GM19351 (cell line): ENCODE results near the gene CDC42EP4.
"Not testable (repeated sequence)": the region's sequence is repeated elsewhere in the genome, so short reads cannot be mapped to it uniquely, and the experiment has no call there.

Source experiments
- ATAC-seq: cut with Tn5 transposase; IDR thresholded peaks from one replicate; pipeline ENCODE4 v1.9.1; 2021; ENCODE audit warnings: mild to moderate bottlenecking, moderate library complexity; ENCODE audit not compliant: unreplicated experiment

CDC42EP4 gene

GRCh38 chr17:73323409-73324159 lies 11.8 kb upstream of the CDC42EP4 start:
- no peak for ATAC-seq

- no peak for ATAC-seq
Measured at GRCh38 chr17:73320601-73321264, 8.9 kb upstream of the CDC42EP4 start.

GRCh38 chr17:73319766-73320165 lies 8.0 kb upstream of the CDC42EP4 start:
- ATAC-seq, result no peak

GRCh38 chr17:73318836-73319235 lies 7.0 kb upstream of the CDC42EP4 start:
- no peak for ATAC-seq

GRCh38 chr17:73318427-73318813 lies 6.6 kb upstream of the CDC42EP4 start:
- no peak for ATAC-seq

- ATAC-seq, result peak; percentile 29
Measured at GRCh38 chr17:73317513-73318426, 6.0 kb upstream of the CDC42EP4 start.

- peak; percentile 63 for ATAC-seq
Measured at GRCh38 chr17:73316919-73317505, 5.2 kb upstream of the CDC42EP4 start.

- no peak for ATAC-seq
Measured at GRCh38 chr17:73315471-73315870, 3.7 kb upstream of the CDC42EP4 start.

- ATAC-seq, result no peak
Measured at GRCh38 chr17:73313526-73314127, 1.8 kb upstream of the CDC42EP4 start.

GRCh38 chr17:73312887-73313286 lies 1.1 kb upstream of the CDC42EP4 start:
- ATAC-seq, result not testable (repeated sequence)

- ATAC-seq, result peak; percentile 18
Measured at GRCh38 chr17:73311428-73311780, 397 bp downstream of the CDC42EP4 start.

- ATAC-seq, result no peak
Measured at GRCh38 chr17:73309727-73310596, 1.8 kb downstream of the CDC42EP4 start.

- not testable (repeated sequence) for ATAC-seq
Measured at GRCh38 chr17:73308959-73309358, 2.8 kb downstream of the CDC42EP4 start.

- no peak for ATAC-seq
Measured at GRCh38 chr17:73308017-73308823, 3.6 kb downstream of the CDC42EP4 start.

- no peak for ATAC-seq
Measured at GRCh38 chr17:73307130-73307529, 4.7 kb downstream of the CDC42EP4 start.

GRCh38 chr17:73305845-73306836 lies 5.7 kb downstream of the CDC42EP4 start:
- ATAC-seq, result no peak

- ATAC-seq, result no peak
Measured at GRCh38 chr17:73304971-73305812, 6.6 kb downstream of the CDC42EP4 start.
